AG04449 (cell line): Measurements from ENCODE around the gene GDF15.
A peak's percentile ranks its signal among the peaks of the same experiment; 100 is the strongest.
"Not testable (repeated sequence)": the region's sequence is repeated elsewhere in the genome, so short reads cannot be mapped to it uniquely, and the experiment has no call there.

Experiments
- CTCF ChIA-PET: fragments of 350-600 bp; formaldehyde crosslinking; extraction: SDS; loops from one replicate; lab custom pipeline; 2021; ENCODE audit warnings: antibody characterized with exemption; lab: Yijun Ruan, JAX
- POLR2A ChIA-PET: fragments of 400-600, 350-600 bp; formaldehyde crosslinking; extraction: SDS; loops from one replicate; lab custom pipeline; 2020; ENCODE audit warnings: antibody characterized with exemption, inconsistent platforms; lab: Yijun Ruan, JAX
- DNase-seq: peaks from one replicate; pipeline ENCODE4 v3.0.0-alpha.2; 2010; ENCODE audit warnings: low read depth, low spot score
- H3K4me3 ChIP-seq: 2 replicates; pipeline ENCODE4 v1.5.1; 2011; ENCODE audit warnings: low read depth, mild to moderate bottlenecking, control low read depth, low read length
- CTCF ChIP-seq: IDR thresholded peaks from one replicate; pipeline ENCODE4 v1.5.1; 2011; ENCODE audit warnings: mild to moderate bottlenecking, moderate library complexity, low read length, control low read depth, inconsistent platforms; ENCODE audit not compliant: insufficient read depth; ENCODE audit errors: missing control alignments

Gene GDF15

GRCh38 chr19:18348171-18348570 is 37.8 kb upstream of the GDF15 start:
- DNase-seq: no peak
- no peak overlapping the region for H3K4me3 ChIP-seq
- no peak for TF ChIP-seq CTCF
- CTCF ChIA-PET: interaction anchor here (0.6 to 11.1 kb wide), 12 partner anchors 9 to 72 kb away, joined by 3 to 298 read pairs (median 8); partner anchors contain the start of genes LRRC25, PGPEP1 and SSBP4
- POLR2A ChIA-PET: interaction anchor here (0.7 kb wide), 1 partner anchor 67 kb away, joined by 3 read pairs; the partner anchor contains the start of gene JUND

- H3K4me3 ChIP-seq, DNase-seq, POLR2A ChIA-PET: not testable (repeated sequence)
- CTCF ChIA-PET: interaction anchor here (0.7 to 11.1 kb wide), 22 partner anchors 7 to 73 kb away, joined by 3 to 298 read pairs (median 4); partner anchors contain the start of genes LRRC25, LSM4, PGPEP1 and SSBP4
Observed at GRCh38 chr19:18348818-18349339, 37.1 kb upstream of the GDF15 start.

GRCh38 chr19:18349524-18350128 is 36.3 kb upstream of the GDF15 start:
- no peak overlapping the region for H3K4me3 ChIP-seq
- no peak for DNase-seq
- CTCF ChIA-PET: interaction anchor here (0.7 to 11.1 kb wide), 29 partner anchors 8 to 228 kb away, joined by 3 to 298 read pairs (median 4); partner anchors contain the start of genes GDF15, LRRC25, LSM4 and PGPEP1
- POLR2A ChIA-PET: no interaction called here
- TF ChIP-seq CTCF: peak; percentile 84

GRCh38 chr19:18350490-18350889 is 35.5 kb upstream of the GDF15 start:
- CTCF ChIA-PET: interaction anchor here (0.7 to 11.1 kb wide), 19 partner anchors 9 to 228 kb away, joined by 3 to 298 read pairs (median 6); partner anchors contain the start of genes GDF15, LSM4, PGPEP1 and SSBP4
- no peak overlapping the region for H3K4me3 ChIP-seq
- POLR2A ChIA-PET: no interaction called here
- DNase-seq: no peak
- no peak for TF ChIP-seq CTCF

- H3K4me3 ChIP-seq: no peak overlapping the region
- ChIA-PET POLR2A (no interaction called here), CTCF (interaction anchor here (4.7 to 11.1 kb wide), 2 partner anchors 61 to 63 kb away, joined by 32 to 298 read pairs; partner anchors contain the start of gene SSBP4)
- no peak for DNase-seq
- TF ChIP-seq CTCF: no peak
Observed at GRCh38 chr19:18351544-18351943, 34.4 kb upstream of the GDF15 start.

- no peak overlapping the region for H3K4me3 ChIP-seq
- CTCF ChIA-PET: interaction anchor here (1.5 to 4.7 kb wide), 2 partner anchors 36 to 59 kb away, joined by 4 to 32 read pairs; no protein-coding TSS in a partner anchor
- no peak for DNase-seq
- TF ChIP-seq CTCF: no peak
- POLR2A ChIA-PET: no interaction called here
Observed at GRCh38 chr19:18353378-18354005, 32.5 kb upstream of the GDF15 start.

- POLR2A ChIA-PET, DNase-seq, H3K4me3 ChIP-seq: not testable (repeated sequence)
- CTCF ChIA-PET: interaction anchor here (0.9 to 4.7 kb wide), 7 partner anchors 32 to 76 kb away, joined by 3 to 32 read pairs (median 4); no protein-coding TSS in a partner anchor
Observed at GRCh38 chr19:18354743-18355142, 31.2 kb upstream of the GDF15 start.
